ENCODE data around the gene TENM4. TPM values are rescaled to one million over a fixed set of nuclear protein-coding genes. Genes with fewer than 3 reads are reported as not detected.

The TENM4 gene
- total and polyA plus RNA-seq, 4 donors: 0.02 to 0.33 (median 0.14) TPM

DNA sequence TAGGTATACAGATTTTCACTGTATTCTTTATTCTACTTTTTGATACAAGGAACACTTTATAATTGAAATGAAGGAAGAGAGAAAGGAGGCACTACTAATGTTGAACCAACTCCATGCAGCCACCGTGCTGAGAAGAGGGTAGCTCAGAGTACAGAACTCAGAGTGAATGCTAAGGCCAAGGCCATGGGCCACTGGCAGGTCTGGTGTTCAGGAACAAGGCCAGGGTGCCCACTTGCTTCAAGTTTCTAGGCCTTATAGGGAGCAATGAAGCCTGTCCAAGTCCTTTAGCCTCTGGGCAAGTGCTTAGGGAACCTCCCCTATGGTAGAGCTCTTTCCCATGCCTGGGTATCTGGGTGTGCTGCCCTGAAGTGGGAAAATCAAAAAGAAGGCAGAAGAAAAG, 235.0 kb downstream of the TENM4 start:
- Histone ChIP-seq H3K27ac (ENCODE audit: low read depth in 1 of 2, low read length in 2 of 2) (no peak overlapping the region), H3K9me3 (ENCODE audit: control insufficient read depth in 4 of 4, low read length in 3 of 4) (no peaks in the 10 kb centered on the region), H3K4me3 (ENCODE audit: low read depth in 1 of 3, low read length in 3 of 3) (no peak overlapping the region), H3K27me3 (ENCODE audit: control insufficient read depth in 4 of 4, insufficient read depth in 4 of 4, low read length in 3 of 4) (no peaks in the 10 kb centered on the region), H3K9ac (ENCODE audit: low read depth in 1 of 2, low read length in 2 of 2) (no peak overlapping the region), H3K36me3 (ENCODE audit: control insufficient read depth in 4 of 4, insufficient read depth in 3 of 4, low read depth in 1 of 4, low read length in 3 of 4) (no peaks in the 10 kb centered on the region), H3K4me1 (ENCODE audit: control insufficient read depth in 4 of 4, insufficient read depth in 4 of 4, low read length in 3 of 4) (no peaks in the 10 kb centered on the region)
- TF ChIP-seq NR2F2 (IDR thresholded peaks at IDR 0.05): no peak
- TF ChIP-seq TAF1 (conservative IDR thresholded peaks at IDR 0.05): no peak
- TF ChIP-seq HNF4A (conservative IDR thresholded peaks at IDR 0.05): no peak
- TF ChIP-seq, protein P1, sequence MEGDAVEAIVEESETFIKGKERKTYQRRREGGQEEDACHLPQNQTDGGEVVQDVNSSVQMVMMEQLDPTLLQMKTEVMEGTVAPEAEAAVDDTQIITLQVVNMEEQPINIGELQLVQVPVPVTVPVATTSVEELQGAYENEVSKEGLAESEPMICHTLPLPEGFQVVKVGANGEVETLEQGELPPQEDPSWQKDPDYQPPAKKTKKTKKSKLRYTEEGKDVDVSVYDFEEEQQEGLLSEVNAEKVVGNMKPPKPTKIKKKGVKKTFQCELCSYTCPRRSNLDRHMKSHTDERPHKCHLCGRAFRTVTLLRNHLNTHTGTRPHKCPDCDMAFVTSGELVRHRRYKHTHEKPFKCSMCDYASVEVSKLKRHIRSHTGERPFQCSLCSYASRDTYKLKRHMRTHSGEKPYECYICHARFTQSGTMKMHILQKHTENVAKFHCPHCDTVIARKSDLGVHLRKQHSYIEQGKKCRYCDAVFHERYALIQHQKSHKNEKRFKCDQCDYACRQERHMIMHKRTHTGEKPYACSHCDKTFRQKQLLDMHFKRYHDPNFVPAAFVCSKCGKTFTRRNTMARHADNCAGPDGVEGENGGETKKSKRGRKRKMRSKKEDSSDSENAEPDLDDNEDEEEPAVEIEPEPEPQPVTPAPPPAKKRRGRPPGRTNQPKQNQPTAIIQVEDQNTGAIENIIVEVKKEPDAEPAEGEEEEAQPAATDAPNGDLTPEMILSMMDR (IDR thresholded peaks at IDR 0.05; ENCODE audit: low read depth, low read length, missing input control): no peak
- no peak for TF ChIP-seq YY1 (IDR thresholded peaks at IDR 0.05)
- TF ChIP-seq FOXA2 (IDR thresholded peaks at IDR 0.05): no peak
- TF ChIP-seq JUND (IDR thresholded peaks at IDR 0.05): no peak
- no peak for TF ChIP-seq RAD21 (IDR thresholded peaks at IDR 0.05)
- TF ChIP-seq EGR1 (IDR thresholded peaks at IDR 0.05; ENCODE audit: low read depth in 2 of 2): no peak
- no peak for TF ChIP-seq GABPA (IDR thresholded peaks at IDR 0.05 in 1 of 2, conservative IDR thresholded peaks at IDR 0.05 in 1 of 2)
- TF ChIP-seq HNF4G (IDR thresholded peaks at IDR 0.05): no peak
- TF ChIP-seq ZBTB33 (IDR thresholded peaks at IDR 0.05): no peak
- no peak for TF ChIP-seq FOXA1 (IDR thresholded peaks at IDR 0.05)
- no peak for TF ChIP-seq SP1 (IDR thresholded peaks at IDR 0.05)
- TF ChIP-seq REST (IDR thresholded peaks at IDR 0.05): no peak
- no peak for TF ChIP-seq MAX (IDR thresholded peaks at IDR 0.05)
- no peak for TF ChIP-seq RXRA (IDR thresholded peaks at IDR 0.05)
- TF ChIP-seq, protein P2, sequence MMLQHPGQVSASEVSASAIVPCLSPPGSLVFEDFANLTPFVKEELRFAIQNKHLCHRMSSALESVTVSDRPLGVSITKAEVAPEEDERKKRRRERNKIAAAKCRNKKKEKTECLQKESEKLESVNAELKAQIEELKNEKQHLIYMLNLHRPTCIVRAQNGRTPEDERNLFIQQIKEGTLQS (IDR thresholded peaks at IDR 0.05): no peak
- no peak for DNase-seq (ENCODE audit: low spot score)
- 89% methylated on average over 1 of the region's 1 CpG for WGBS
